ENCODE data around the gene SDS.

The SDS gene

GRCh38 chr12:113428482-113428881 lies 24.8 kb upstream of the SDS start:
- TF ChIP-seq SNAI2 (CRISPR knock-in tag; IDR thresholded peaks at IDR 0.05) (no peak), CSRNP3 (CRISPR knock-in tag; IDR thresholded peaks at IDR 0.05) (no peak), ZNF8 (CRISPR knock-in tag; IDR thresholded peaks at IDR 0.05) (no peak), ARNTL (CRISPR knock-in tag; IDR thresholded peaks at IDR 0.05; ENCODE audit: borderline replicate concordance, low read depth) (no peak), ISL1 (CRISPR knock-in tag; IDR thresholded peaks at IDR 0.05) (no peak), ZFP3 (CRISPR knock-in tag; IDR thresholded peaks at IDR 0.05) (no peak), ZC3H10 (CRISPR knock-in tag; IDR thresholded peaks at IDR 0.05) (no peak), OSR1 (CRISPR knock-in tag; IDR thresholded peaks at IDR 0.05) (no peak), TCF4 (CRISPR knock-in tag; IDR thresholded peaks at IDR 0.05; ENCODE audit: borderline replicate concordance) (no peak), BACH2 (CRISPR knock-in tag; IDR thresholded peaks at IDR 0.05; ENCODE audit: borderline replicate concordance) (no peak), ZNF565 (CRISPR knock-in tag; conservative IDR thresholded peaks at IDR 0.05; ENCODE audit: low read depth) (no peak), ZFP30 (CRISPR knock-in tag; IDR thresholded peaks at IDR 0.05) (no peak), RARB (CRISPR knock-in tag; IDR thresholded peaks at IDR 0.05) (no peak), CREB5 (CRISPR knock-in tag; IDR thresholded peaks at IDR 0.05; ENCODE audit: low read depth) (no peak)
- TF ChIP-seq, protein P1, sequence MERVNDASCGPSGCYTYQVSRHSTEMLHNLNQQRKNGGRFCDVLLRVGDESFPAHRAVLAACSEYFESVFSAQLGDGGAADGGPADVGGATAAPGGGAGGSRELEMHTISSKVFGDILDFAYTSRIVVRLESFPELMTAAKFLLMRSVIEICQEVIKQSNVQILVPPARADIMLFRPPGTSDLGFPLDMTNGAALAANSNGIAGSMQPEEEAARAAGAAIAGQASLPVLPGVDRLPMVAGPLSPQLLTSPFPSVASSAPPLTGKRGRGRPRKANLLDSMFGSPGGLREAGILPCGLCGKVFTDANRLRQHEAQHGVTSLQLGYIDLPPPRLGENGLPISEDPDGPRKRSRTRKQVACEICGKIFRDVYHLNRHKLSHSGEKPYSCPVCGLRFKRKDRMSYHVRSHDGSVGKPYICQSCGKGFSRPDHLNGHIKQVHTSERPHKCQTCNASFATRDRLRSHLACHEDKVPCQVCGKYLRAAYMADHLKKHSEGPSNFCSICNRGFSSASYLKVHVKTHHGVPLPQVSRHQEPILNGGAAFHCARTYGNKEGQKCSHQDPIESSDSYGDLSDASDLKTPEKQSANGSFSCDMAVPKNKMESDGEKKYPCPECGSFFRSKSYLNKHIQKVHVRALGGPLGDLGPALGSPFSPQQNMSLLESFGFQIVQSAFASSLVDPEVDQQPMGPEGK (CRISPR knock-in tag; IDR thresholded peaks at IDR 0.05; ENCODE audit: borderline replicate concordance): no peak
- ATAC-seq: no peak

GRCh38 chr12:113427882-113428281 lies 24.2 kb upstream of the SDS start:
- ATAC-seq: no peak
- TF ChIP-seq ISL1 (CRISPR knock-in tag; IDR thresholded peaks at IDR 0.05) (no peak), PPARA (CRISPR knock-in tag; IDR thresholded peaks at IDR 0.05; ENCODE audit: borderline replicate concordance) (no peak), OSR1 (CRISPR knock-in tag; IDR thresholded peaks at IDR 0.05) (no peak), TSHZ2 (CRISPR knock-in tag; IDR thresholded peaks at IDR 0.05) (no peak), RARB (CRISPR knock-in tag; IDR thresholded peaks at IDR 0.05) (no peak), ZNF70 (CRISPR knock-in tag; IDR thresholded peaks at IDR 0.05) (no peak), SNAI2 (CRISPR knock-in tag; IDR thresholded peaks at IDR 0.05) (no peak), TOX (CRISPR knock-in tag; IDR thresholded peaks at IDR 0.05; ENCODE audit: borderline replicate concordance) (no peak), ZFP30 (CRISPR knock-in tag; IDR thresholded peaks at IDR 0.05) (no peak), ZFP3 (CRISPR knock-in tag; IDR thresholded peaks at IDR 0.05) (no peak), ARNTL (CRISPR knock-in tag; IDR thresholded peaks at IDR 0.05; ENCODE audit: borderline replicate concordance, low read depth) (no peak), ZNF565 (CRISPR knock-in tag; conservative IDR thresholded peaks at IDR 0.05; ENCODE audit: low read depth) (no peak), CREB5 (CRISPR knock-in tag; IDR thresholded peaks at IDR 0.05; ENCODE audit: low read depth) (no peak), CSRNP3 (CRISPR knock-in tag; IDR thresholded peaks at IDR 0.05) (no peak)
- TF ChIP-seq, protein P2, sequence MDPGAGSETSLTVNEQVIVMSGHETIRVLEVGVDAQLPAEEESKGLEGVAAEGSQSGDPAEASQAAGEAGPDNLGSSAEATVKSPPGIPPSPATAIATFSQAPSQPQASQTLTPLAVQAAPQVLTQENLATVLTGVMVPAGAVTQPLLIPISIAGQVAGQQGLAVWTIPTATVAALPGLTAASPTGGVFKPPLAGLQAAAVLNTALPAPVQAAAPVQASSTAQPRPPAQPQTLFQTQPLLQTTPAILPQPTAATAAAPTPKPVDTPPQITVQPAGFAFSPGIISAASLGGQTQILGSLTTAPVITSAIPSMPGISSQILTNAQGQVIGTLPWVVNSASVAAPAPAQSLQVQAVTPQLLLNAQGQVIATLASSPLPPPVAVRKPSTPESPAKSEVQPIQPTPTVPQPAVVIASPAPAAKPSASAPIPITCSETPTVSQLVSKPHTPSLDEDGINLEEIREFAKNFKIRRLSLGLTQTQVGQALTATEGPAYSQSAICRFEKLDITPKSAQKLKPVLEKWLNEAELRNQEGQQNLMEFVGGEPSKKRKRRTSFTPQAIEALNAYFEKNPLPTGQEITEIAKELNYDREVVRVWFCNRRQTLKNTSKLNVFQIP (CRISPR knock-in tag; IDR thresholded peaks at IDR 0.05; ENCODE audit: borderline replicate concordance, low read depth): no peak
- TF ChIP-seq, protein P1 (CRISPR knock-in tag; IDR thresholded peaks at IDR 0.05; ENCODE audit: borderline replicate concordance): no peak
